AG04450 (cell line): Measurements from ENCODE around the gene CEACAM3. TPM values are rescaled to one million over a fixed set of nuclear protein-coding genes. Genes with fewer than 3 reads are reported as not detected.
A peak's percentile ranks its signal among the peaks of the same experiment; 100 is the strongest.
"Not testable (repeated sequence)": the region's sequence is repeated elsewhere in the genome, so short reads cannot be mapped to it uniquely, and the experiment has no call there.

Experiments
- CTCF ChIA-PET: fragments of 300-600, 350-600 bp; formaldehyde crosslinking; extraction: SDS; loops from one replicate; lab custom pipeline; 2022; ENCODE audit warnings: antibody characterized with exemption, inconsistent platforms; lab: Charles Lee
- POLR2A ChIA-PET: fragments of 350-600 bp; formaldehyde crosslinking; extraction: SDS; loops from one replicate; lab custom pipeline; 2021; ENCODE audit warnings: antibody characterized with exemption, inconsistent platforms; lab: Yijun Ruan, JAX
- DNase-seq: peaks from one replicate; pipeline ENCODE4 v3.0.0-alpha.2; 2011; ENCODE audit warnings: low read depth, low spot score
- H3K27ac ChIP-seq: one replicate; pipeline ENCODE4 v1.5.1; 2012; ENCODE audit warnings: low read depth, low read length, control low read depth
- H3K27me3 ChIP-seq: one replicate; pipeline ENCODE4 v1.6.0; 2012; ENCODE audit warnings: low read length; ENCODE audit not compliant: control insufficient read depth, insufficient read depth
- H3K4me3 ChIP-seq: 2 replicates; pipeline ENCODE4 v1.5.1; 2011; ENCODE audit warnings: mild to moderate bottlenecking, low read depth, low read length, control low read depth
- H3K9me3 ChIP-seq: 2 replicates; pipeline ENCODE4 v1.5.1; 2012; ENCODE audit warnings: low read length; ENCODE audit not compliant: control insufficient read depth, insufficient read depth
- polyA plus RNA-seq: library from polyadenylated mRNA; depleted of rRNA; stranded (reverse); fragments of >200 nt; gene quantifications from 2 replicates; pipeline ENCODE4 v1.2.3, GENCODE V29; 2011
- TF ChIP-seq, protein P1 (sequence below): IDR thresholded peaks from 2 replicates; pipeline ENCODE4 v1.5.1; 2011; ENCODE audit warnings: low read depth, low read length, control low read depth, inconsistent platforms

Gene CEACAM3
- polyA plus RNA-seq, 1 experiment, result not detected

DNA sequence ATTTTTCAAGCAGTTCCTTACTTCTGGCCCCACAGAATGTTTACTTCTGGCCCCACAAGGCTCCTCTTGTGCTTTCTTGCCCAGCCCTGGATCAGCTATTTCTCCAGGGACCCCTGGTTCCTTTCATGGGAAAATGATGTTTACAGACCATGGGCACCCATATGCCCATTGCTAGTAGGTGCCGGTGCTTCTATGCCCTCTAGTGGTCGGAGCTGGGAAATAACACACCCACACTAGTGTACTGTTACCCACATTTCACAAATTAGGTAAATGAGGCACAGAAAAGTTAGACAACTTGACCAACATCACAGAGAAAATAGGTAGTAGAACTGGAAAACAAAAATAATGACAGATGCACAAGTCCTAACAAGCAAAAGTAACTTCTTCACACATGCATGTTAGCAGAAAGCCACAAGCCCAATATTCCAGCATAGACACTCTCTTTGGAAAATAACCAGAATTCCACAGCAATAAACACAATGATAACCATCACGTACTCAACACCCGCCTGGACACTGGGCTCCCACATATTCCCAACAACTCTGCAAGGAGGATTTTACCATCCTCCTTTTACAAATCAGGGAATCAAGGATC lies 42.4 kb upstream of the CEACAM3 start:
- POLR2A ChIA-PET, result no interaction called here
- Histone ChIP-seq H3K9me3 (no peaks in the 10 kb centered on the region), H3K27me3 (no peaks in the 10 kb centered on the region), H3K4me3 (no peak overlapping the region), H3K27ac (no peak overlapping the region)
- CTCF ChIA-PET, result interaction anchor here (0.5 to 2.3 kb wide), 13 partner anchors 9 to 810 kb away, joined by 3 to 15 read pairs (median 3); no protein-coding TSS in a partner anchor
- DNase-seq, result no peak
- TF ChIP-seq, protein P1, sequence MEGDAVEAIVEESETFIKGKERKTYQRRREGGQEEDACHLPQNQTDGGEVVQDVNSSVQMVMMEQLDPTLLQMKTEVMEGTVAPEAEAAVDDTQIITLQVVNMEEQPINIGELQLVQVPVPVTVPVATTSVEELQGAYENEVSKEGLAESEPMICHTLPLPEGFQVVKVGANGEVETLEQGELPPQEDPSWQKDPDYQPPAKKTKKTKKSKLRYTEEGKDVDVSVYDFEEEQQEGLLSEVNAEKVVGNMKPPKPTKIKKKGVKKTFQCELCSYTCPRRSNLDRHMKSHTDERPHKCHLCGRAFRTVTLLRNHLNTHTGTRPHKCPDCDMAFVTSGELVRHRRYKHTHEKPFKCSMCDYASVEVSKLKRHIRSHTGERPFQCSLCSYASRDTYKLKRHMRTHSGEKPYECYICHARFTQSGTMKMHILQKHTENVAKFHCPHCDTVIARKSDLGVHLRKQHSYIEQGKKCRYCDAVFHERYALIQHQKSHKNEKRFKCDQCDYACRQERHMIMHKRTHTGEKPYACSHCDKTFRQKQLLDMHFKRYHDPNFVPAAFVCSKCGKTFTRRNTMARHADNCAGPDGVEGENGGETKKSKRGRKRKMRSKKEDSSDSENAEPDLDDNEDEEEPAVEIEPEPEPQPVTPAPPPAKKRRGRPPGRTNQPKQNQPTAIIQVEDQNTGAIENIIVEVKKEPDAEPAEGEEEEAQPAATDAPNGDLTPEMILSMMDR, result peak; percentile 69

DNA sequence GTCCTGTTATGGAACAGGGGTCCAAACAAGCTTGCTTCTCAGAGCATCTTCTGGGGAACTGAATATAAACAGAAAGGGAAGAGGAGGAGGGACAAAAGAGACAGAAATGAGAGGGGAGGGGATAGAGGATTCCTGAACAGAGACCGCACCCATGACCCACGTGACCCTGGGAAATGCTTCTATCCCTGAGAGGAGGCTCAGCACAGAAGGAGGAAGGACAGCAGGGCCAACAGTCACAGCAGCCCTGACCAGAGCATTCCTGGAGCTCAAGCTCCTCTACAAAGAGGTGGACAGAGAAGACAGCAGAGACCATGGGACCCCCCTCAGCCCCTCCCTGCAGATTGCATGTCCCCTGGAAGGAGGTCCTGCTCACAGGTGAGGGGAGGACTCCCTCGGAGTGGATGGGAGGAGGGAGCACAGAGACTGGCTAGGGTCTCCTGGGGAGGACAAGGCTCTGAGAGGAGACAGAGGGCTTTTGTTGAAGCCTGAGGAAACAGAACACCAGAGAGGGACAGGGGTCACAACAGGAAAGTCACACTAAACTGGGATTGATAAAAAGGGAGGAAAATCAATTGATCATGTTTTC lies 41.0 kb upstream of the CEACAM3 start, which contains the start of gene CEACAM6:
Gene CEACAM6, plus strand, starts transcription at position 203 of the 586 bp plus-strand sequence. Its CDS starts 109 bp downstream, at position 312.
- DNase-seq, result no peak
- Histone ChIP-seq H3K27me3 (no peaks in the 10 kb centered on the region), H3K27ac (no peak within 1 kb of the TSS), H3K4me3 (no peak within 1 kb of the TSS), H3K9me3 (no peaks in the 10 kb centered on the region)
- ChIA-PET CTCF (interaction anchor here (1.1 kb wide), 1 partner anchor 31 kb away, joined by 3 read pairs; no protein-coding TSS in a partner anchor), POLR2A (no interaction called here)
- TF ChIP-seq, protein P1, result no peak

DNA sequence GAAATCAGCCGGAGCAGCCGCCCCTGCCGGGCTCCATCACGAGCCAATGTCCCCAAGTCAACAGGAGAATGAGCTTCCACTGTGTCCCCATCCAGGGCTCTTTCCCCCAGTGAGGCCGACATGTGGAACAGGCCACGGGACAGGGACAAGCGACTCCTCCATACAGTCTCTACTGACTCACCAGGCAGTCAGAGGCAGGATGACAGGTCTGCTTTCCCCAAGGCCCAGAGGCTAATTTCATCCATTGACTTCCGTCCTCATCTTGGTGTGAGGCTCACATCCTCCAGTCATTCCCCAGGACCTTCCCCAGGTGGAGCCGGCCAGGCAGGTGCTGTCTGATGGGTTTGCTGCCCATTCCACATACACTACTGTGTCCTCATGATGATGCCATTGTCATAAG lies 37.5 kb upstream of the CEACAM3 start:
- no peaks in the 10 kb centered on the region for H3K27me3 ChIP-seq
- H3K4me3 ChIP-seq, result no peak overlapping the region
- ChIA-PET POLR2A (no interaction called here), CTCF (interaction anchor here (1.5 kb wide), 1 partner anchor 27 kb away, joined by 3 read pairs; no protein-coding TSS in a partner anchor)
- no peak overlapping the region for H3K27ac ChIP-seq
- TF ChIP-seq, protein P1, result no peak
- no peak for DNase-seq
- H3K9me3 ChIP-seq, result no peaks in the 10 kb centered on the region

DNA sequence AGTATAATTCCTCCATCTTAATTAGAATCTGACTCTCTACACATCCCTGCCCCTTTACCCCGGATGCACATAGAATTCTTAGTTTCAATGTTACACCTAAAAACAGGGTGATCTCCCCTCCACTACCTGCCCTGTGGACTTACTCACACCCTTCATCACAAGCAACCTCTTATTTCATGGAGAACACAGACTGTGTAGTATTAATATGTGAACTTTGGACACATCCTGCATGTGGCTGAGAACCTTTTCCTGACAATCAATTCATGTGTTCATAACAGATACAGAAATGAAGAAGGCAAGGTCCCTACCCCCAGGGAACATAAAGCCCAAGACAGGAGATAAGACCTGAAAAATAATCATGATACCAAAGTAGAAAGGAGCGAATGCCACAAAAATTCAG lies 29.3 kb upstream of the CEACAM3 start:
- POLR2A ChIA-PET, result no interaction called here
- TF ChIP-seq, protein P1, result no peak
- no peaks in the 10 kb centered on the region; the same call in 1 of the 2 replicates for H3K9me3 ChIP-seq
- peaks cover 2% of the 10 kb centered on the region for H3K27me3 ChIP-seq
- no peak for DNase-seq
- no peak overlapping the region for H3K4me3 ChIP-seq
- no peak overlapping the region for H3K27ac ChIP-seq
- CTCF ChIA-PET, result no interaction called here

DNA sequence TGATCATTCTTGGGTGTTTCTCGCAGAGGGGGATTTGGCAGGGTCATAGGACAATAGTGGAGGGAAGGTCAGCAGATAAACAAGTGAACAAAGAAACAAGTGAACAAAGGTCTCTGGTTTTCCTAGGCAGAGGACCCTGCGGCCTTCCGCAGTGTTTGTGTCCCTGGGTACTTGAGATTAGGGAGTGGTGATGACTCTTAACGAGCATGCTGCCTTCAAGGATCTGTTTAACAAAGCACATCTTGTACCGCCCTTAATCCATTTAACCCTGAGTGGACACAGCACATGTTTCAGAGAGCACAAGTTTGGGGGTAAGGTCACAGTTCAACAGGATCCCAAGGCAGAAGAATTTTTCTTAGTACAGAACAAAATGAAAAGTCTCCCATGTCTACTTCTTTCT lies 28.3 kb upstream of the CEACAM3 start:
- H3K27ac ChIP-seq, DNase-seq, H3K27me3 ChIP-seq, CTCF ChIA-PET, POLR2A ChIA-PET, H3K9me3 ChIP-seq, H3K4me3 ChIP-seq: not testable (repeated sequence)
